Measurements from ENCODE around the gene TTC22. TPM values are rescaled to one million over a fixed set of nuclear protein-coding genes. Genes with fewer than 3 reads are reported as not detected.
"Not testable (repeated sequence)": the region's sequence is repeated elsewhere in the genome, so short reads cannot be mapped to it uniquely, and the experiment has no call there.

Gene TTC22
- total RNA-seq, 1 donor from 2014 or later = 1.3 TPM

DNA sequence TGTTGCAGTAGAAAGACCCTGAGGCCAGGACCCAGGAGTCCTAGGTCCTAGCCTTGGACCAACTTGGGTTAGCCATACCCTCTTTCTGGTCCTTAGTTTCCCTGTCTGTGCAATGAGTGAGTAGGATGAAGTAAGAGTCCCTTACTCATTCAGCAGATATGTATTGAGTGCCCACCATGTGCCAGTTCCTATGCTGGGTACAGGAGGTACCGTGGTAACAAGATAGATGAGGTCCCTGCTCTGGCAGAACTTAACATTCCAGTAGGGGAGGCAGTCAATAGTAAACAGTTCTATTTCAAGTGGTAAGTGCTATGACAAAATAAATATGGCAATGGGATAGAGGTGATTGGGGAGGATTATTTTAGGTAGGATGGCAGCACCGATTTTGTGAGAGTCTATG lies 18.5 kb downstream of the TTC22 start:
- Mint-ChIP-seq H3K36me3 (ENCODE audit: low read depth) (no peaks in the 10 kb centered on the region), H3K4me1 (ENCODE audit: low read depth) (no peaks in the 10 kb centered on the region), H3K27me3 (ENCODE audit: low read depth) (peaks cover 2% of the 10 kb centered on the region), H3K27ac (no peak overlapping the region), H3K4me3 (ENCODE audit: low read depth) (no peak overlapping the region), H3K9me3 (no peaks in the 10 kb centered on the region)
- no peak for DNase-seq (ENCODE audit: low spot score)
- intact Hi-C loops (cut with micrococcal nuclease) = no loop called here

DNA sequence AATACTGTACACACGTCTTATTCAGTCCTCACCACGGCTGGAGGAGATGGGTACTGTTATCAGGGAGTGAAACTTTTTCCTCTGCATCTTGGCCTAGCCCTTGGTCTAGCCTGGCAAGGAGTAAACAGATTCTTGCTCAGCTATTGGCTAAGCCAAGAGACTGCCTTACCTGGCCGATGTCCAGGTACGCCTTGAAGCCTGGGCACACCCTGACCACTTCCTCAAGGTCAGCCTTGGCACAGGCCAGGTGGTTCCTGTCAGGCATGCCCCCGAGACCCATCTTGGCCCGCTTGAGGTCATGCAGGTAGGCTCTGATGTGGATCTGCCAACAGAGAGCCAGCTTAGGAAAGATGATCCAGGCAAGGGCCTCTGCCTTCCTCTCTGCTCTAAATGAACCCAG lies 19.0 kb downstream of the TTC22 start:
- H3K27me3 Mint-ChIP-seq (ENCODE audit: low read depth) = peaks cover 2% of the 10 kb centered on the region
- no peak overlapping the region for H3K27ac Mint-ChIP-seq
- H3K9me3 Mint-ChIP-seq = no peaks in the 10 kb centered on the region
- H3K4me3 Mint-ChIP-seq (ENCODE audit: low read depth) = no peak overlapping the region
- H3K36me3 Mint-ChIP-seq (ENCODE audit: low read depth) = no peaks in the 10 kb centered on the region
- no peaks in the 10 kb centered on the region for H3K4me1 Mint-ChIP-seq (ENCODE audit: low read depth)
- no peak for DNase-seq (ENCODE audit: low spot score)
- intact Hi-C loops (cut with micrococcal nuclease) = no loop called here

DNA sequence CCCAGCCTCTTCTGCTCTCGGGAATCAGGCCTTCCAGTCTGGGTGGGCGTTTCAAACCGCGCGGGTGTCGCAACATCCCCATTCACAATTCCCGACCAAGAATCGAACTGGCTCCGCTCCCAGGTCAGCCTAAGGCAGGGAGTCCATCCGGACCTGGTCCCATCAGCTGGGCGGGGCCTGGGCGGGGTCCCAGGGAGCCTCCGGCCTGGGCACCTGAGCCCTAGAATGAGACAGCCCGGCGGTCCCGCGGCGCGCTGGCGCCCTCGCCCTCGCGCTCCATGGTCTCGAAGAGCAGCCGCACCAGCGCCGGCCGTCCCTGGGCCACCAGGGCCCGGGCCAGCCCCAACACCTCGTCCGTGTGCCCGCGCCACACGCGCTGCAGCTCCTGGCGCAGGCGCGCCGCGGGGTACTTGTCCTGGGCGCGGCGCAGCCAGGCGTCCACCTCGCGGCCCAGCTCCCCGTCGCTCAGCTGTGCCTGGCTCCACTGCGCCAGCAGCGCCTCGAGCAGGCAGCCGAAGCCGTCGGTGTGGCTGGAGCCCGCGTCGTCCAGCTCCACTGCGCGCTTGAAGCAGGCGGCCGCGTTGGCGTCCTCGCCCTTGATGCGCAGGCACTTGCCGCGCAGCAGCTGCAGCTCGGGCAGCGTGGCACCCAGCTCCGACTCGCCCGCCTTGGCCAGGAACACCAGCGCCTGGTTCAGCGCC lies 19.9 kb downstream of the TTC22 start:
- no peak for DNase-seq (ENCODE audit: low spot score)
- H3K4me3 Mint-ChIP-seq (ENCODE audit: low read depth) = no peak overlapping the region
- no peak overlapping the region for H3K27ac Mint-ChIP-seq
- no peaks in the 10 kb centered on the region for H3K9me3 Mint-ChIP-seq
- H3K4me1 Mint-ChIP-seq (ENCODE audit: low read depth) = no peaks in the 10 kb centered on the region
- peaks cover 2% of the 10 kb centered on the region for H3K27me3 Mint-ChIP-seq (ENCODE audit: low read depth)
- intact Hi-C loops (cut with micrococcal nuclease) = no loop called here
- H3K36me3 Mint-ChIP-seq (ENCODE audit: low read depth) = no peaks in the 10 kb centered on the region

DNA sequence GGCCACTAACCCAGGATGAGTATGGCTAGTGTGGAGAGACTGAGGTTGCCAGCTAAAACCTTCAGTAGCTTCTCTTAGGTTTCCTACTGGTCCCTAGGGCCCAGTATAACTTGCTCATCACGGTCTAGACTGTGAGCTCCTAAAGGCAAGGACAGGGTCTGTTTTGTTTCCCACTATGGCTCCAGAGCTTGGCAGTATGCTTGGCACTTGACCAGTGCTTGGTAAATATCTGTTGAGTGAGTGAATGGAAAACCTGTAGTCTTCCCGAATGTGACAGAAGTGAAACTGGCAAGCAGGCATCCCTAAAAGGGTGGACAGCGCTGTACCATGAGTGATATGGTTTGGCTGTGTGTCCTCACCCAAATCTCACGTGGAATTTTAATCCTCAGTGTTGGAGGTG lies 23.7 kb downstream of the TTC22 start:
- Mint-ChIP-seq H3K4me1 (ENCODE audit: low read depth) (no peaks in the 10 kb centered on the region), H3K36me3 (ENCODE audit: low read depth) (no peaks in the 10 kb centered on the region), H3K27me3 (ENCODE audit: low read depth) (peaks cover 2% of the 10 kb centered on the region), H3K27ac (no peak overlapping the region), H3K9me3 (no peaks in the 10 kb centered on the region), H3K4me3 (ENCODE audit: low read depth) (no peak overlapping the region)
- DNase-seq (ENCODE audit: low spot score) = no peak
- intact Hi-C loops (cut with micrococcal nuclease) = no loop called here

DNA sequence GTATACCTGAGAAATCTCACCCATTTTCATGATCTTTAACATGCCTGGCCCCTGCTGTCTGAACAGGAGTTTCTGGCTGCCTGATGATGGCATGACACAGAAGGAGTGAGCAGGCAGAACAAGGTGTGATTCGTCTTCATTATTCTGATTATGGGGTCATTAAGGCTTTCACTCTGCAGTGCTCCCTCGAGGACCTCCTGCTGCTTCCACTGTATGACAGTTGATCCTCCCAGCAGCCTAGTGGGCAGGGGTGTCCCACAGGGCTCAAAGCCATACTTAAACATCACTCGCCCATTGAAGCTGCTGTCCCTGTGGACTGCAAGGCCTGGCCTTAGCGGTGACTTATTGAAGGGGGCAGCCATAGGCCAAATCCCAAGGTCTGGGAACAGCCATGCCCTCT lies 24.1 kb downstream of the TTC22 start:
- Mint-ChIP-seq H3K36me3 (ENCODE audit: low read depth) (no peaks in the 10 kb centered on the region), H3K4me1 (ENCODE audit: low read depth) (no peaks in the 10 kb centered on the region), H3K4me3 (ENCODE audit: low read depth) (no peak overlapping the region), H3K9me3 (no peaks in the 10 kb centered on the region), H3K27me3 (ENCODE audit: low read depth) (peaks cover 2% of the 10 kb centered on the region), H3K27ac (no peak overlapping the region)
- no peak for DNase-seq (ENCODE audit: low spot score)
- intact Hi-C loops (cut with micrococcal nuclease) = no loop called here

DNA sequence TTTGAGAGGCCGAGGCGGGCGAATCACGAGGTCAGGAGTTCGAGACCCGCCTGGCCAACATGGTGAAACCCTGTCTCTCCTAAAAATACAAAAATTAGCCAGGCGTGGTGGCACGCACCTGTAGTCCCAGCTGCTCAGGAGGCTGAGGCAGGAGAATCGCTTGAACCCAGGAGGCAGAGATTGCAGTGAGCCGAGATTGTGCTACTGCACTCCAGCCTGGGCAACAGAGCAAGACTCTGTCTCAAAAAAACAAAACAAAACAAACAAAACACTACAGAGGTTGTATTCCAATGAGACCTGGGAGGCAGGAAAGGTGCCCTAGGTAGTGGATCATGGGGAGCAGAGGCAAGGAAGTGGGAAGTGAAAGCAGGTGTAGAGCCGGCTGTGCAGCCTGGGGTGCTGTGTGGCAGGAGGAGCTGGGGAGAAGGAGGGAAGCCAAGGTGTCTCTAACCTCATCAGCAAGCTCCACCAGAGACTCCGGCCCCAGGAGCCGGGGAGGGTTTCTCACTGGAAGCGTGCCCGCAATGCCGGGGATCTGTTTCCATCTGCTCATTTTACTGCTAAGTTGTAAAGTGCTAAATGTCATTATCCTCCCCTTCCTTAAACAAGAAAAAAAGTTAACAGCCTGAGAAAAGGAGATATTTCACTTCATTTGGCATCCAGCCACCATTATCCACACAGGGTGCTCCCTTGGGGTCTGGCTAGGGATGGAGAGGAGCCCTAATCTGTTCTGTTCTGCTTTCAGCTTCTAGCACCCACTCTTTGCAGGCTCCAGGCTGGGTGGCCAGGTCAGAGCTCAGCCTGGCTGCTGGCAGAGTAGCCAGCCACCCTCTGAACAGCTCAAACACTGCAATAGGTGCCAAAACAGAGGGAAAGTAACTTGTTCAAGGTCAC lies 25.0 kb downstream of the TTC22 start:
- H3K9me3 Mint-ChIP-seq; intact Hi-C loops (cut with micrococcal nuclease); H3K27me3 Mint-ChIP-seq (ENCODE audit: low read depth); DNase-seq (ENCODE audit: low spot score); H3K36me3 Mint-ChIP-seq (ENCODE audit: low read depth); H3K27ac Mint-ChIP-seq; H3K4me1 Mint-ChIP-seq (ENCODE audit: low read depth); H3K4me3 Mint-ChIP-seq (ENCODE audit: low read depth): not testable (repeated sequence)

DNA sequence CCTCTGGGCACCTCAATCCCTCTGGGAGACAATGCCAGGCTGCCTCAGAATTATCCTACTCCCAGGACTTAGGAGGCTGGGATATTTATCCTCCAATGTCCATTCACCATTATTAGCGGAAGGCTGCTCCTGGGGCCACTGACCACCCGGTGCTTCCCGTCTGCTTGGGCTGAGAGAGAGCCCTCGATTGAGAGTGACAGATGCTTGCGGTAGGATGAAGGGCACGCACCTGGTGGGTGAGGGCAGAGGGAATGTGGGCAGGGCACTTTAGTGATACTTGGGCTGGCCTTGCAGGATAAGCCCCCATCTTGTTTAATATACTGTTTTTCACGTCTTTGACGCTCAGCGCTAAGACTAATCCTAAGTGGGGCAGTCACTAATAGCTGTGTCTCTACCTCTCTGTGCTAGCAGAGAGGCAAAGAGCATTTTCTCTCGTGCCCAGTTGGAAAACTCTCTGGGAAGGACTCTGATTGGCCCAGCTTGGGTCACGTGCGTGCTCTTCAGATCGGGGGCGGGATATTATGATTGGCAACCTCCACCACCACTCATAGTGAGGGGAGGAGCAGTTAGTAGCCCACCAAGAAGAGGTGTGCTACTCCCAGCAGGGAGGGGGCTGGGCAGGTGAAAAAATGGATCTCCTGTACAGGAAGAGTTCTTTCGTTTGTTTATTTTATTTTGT lies 26.2 kb downstream of the TTC22 start:
- H3K36me3 Mint-ChIP-seq (ENCODE audit: low read depth) = no peaks in the 10 kb centered on the region
- no peaks in the 10 kb centered on the region for H3K4me1 Mint-ChIP-seq (ENCODE audit: low read depth)
- H3K27me3 Mint-ChIP-seq (ENCODE audit: low read depth) = no peaks in the 10 kb centered on the region
- H3K4me3 Mint-ChIP-seq (ENCODE audit: low read depth) = no peak overlapping the region
- DNase-seq (ENCODE audit: low spot score) = no peak
- H3K9me3 Mint-ChIP-seq = no peaks in the 10 kb centered on the region
- no peak overlapping the region for H3K27ac Mint-ChIP-seq
- intact Hi-C loops (cut with micrococcal nuclease) = no loop called here

DNA sequence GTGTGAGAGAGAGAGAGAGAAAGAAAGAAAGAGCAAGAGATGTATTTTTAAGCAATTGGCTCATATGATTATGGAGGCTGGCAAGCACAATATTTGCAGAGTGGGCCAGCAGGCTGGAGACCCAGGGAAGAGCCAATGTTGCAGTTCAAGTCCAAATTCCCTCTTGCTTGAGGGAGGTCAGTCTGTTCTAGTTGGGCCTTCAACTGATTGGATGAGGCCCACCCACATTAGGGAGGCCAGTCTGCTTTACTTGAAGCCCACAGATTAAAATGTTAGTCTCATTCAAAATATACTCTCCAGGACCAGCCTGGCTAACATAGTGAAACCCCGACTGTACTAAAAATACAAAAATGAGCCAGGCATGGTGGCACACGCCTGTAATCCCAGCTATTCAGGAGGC lies 28.2 kb downstream of the TTC22 start:
- intact Hi-C loops (cut with micrococcal nuclease) = no loop called here
- H3K4me3 Mint-ChIP-seq (ENCODE audit: low read depth) = no peak overlapping the region
- H3K27me3 Mint-ChIP-seq (ENCODE audit: low read depth) = no peaks in the 10 kb centered on the region
- H3K9me3 Mint-ChIP-seq = no peaks in the 10 kb centered on the region
- H3K4me1 Mint-ChIP-seq (ENCODE audit: low read depth) = no peaks in the 10 kb centered on the region
- no peak for DNase-seq (ENCODE audit: low spot score)
- no peak overlapping the region for H3K27ac Mint-ChIP-seq
- no peaks in the 10 kb centered on the region for H3K36me3 Mint-ChIP-seq (ENCODE audit: low read depth)

DNA sequence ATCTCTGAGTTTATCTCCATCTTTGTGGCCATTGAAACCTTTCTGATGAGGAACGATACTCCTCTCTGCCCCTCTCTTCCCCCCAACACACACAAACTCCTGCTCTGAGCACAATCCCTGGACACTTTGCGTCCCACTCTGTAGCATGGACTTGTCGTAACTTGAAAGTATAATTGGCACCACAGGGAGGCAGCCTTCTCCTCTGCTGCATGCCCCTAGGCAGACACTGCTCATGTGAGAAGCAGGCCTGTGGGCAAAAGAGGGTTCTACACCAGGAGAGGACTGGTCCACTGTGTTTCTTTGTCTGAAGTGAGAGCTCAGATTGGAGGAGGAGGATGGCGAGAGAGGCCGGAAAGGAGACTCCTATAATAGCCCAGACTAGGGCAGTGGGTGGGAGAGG lies 33.0 kb downstream of the TTC22 start:
- intact Hi-C loops (cut with micrococcal nuclease) = no loop called here
- no peak for DNase-seq (ENCODE audit: low spot score)
- H3K36me3 Mint-ChIP-seq (ENCODE audit: low read depth) = no peaks in the 10 kb centered on the region
- H3K9me3 Mint-ChIP-seq = no peaks in the 10 kb centered on the region
- no peak overlapping the region for H3K27ac Mint-ChIP-seq
- H3K27me3 Mint-ChIP-seq (ENCODE audit: low read depth) = no peaks in the 10 kb centered on the region
- peaks cover 9% of the 10 kb centered on the region for H3K4me1 Mint-ChIP-seq (ENCODE audit: low read depth)
- H3K4me3 Mint-ChIP-seq (ENCODE audit: low read depth) = no peak overlapping the region

DNA sequence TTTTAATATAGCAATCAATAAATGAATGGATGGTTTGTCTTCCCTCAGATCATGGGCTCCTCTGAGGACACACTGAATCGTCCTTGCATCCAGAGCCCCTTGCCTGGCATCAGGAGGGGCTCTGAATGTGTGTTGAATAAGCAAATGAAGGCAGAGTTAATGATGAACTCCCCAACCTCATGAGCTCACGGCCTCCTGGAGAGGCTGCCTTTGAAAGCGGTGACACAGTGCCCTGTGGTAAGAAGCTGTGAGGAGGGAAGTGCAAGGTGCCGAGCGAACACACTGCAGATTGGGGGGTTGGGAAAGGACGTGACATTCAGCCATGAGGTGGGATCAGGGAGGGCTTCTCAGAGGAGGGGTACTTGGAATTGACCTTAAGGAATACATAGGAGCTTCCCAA lies 33.6 kb downstream of the TTC22 start:
- DNase-seq (ENCODE audit: low spot score) = no peak
- Mint-ChIP-seq H3K4me1 (ENCODE audit: low read depth) (peaks cover 12% of the 10 kb centered on the region), H3K27ac (no peak overlapping the region), H3K36me3 (ENCODE audit: low read depth) (no peaks in the 10 kb centered on the region), H3K27me3 (ENCODE audit: low read depth) (no peaks in the 10 kb centered on the region), H3K9me3 (no peaks in the 10 kb centered on the region), H3K4me3 (ENCODE audit: low read depth) (no peak overlapping the region)
- intact Hi-C loops (cut with micrococcal nuclease) = no loop called here

DNA sequence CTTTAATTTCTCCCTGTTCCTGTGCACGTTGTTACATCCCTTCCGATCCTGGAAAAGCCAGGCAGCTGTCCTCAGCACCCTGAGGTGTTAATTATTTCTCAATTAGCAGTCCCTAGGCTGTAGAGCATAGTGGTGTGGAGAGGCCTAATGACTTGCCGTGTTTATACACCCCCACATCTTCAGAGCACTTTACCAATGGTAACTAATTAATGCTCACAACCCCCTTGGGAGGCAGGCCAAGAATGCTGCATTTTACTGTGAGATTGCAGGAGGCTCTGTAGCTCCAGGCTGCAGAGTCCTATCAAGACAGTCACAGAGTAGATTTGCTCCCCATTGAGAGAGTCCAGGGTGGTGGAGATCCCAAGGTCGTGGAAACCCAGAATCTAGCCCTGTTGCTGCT lies 34.4 kb downstream of the TTC22 start:
- Mint-ChIP-seq H3K9me3 (no peaks in the 10 kb centered on the region), H3K36me3 (ENCODE audit: low read depth) (no peaks in the 10 kb centered on the region), H3K27ac (no peak overlapping the region), H3K4me3 (ENCODE audit: low read depth) (no peak overlapping the region), H3K27me3 (ENCODE audit: low read depth) (no peaks in the 10 kb centered on the region), H3K4me1 (ENCODE audit: low read depth) (peaks cover 12% of the 10 kb centered on the region)
- intact Hi-C loops (cut with micrococcal nuclease) = no loop called here
- DNase-seq (ENCODE audit: low spot score) = no peak

DNA sequence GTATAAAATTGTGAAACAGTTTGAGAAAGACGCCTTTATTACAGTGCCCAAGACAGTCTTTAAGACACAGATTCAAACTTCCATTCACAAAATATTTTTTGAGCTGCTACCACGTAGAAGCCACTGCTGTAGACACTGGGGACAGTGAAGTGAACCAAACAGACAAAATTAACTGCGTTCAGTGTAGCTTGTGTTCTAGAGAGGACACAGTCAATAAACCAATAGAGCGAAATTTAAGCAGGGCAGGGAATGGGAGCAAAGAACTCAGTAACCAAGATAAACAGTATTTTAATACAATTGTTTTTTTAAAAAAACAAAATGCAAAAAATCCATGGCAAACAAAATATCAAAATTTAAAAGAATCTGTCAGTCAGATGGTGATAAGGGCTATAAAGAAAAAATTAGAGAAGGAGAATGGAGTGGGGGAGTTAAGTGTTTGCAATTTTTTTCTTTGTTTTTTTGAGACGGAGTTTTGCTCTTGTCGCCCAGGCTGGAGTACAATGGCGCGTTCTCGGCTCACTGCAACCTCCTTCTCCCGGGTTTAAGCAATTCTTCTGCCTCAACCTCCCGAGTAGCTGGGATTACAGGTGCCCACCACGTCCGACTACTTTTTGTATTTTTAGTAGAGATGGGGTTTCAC lies 36.1 kb downstream of the TTC22 start:
- Mint-ChIP-seq H3K4me3 (ENCODE audit: low read depth) (peak overlapping the region; percentile 88), H3K36me3 (ENCODE audit: low read depth) (no peaks in the 10 kb centered on the region), H3K4me1 (ENCODE audit: low read depth) (peaks cover 12% of the 10 kb centered on the region), H3K27me3 (ENCODE audit: low read depth) (no peaks in the 10 kb centered on the region), H3K9me3 (no peaks in the 10 kb centered on the region), H3K27ac (peak overlapping the region; percentile 74)
- DNase-seq (ENCODE audit: low spot score) = no peak
- intact Hi-C loops (cut with micrococcal nuclease) = loop anchor here (1.0 to 2.0 kb wide), 3 partner anchors 36 to 712 kb away; partner anchors contain the start of genes TCEANC2, TMEM59, TTC22 and TTC4

All from activated T-helper 2 cell treated with anti-CD3 and anti-CD28 coated beads, Interferon-gamma antibody, Interleukin-2, Interleukin-4, amounts not matched to agents 10 μg/mL and 5 μg/mL and 100 μg/mL, durations not matched to agents 14 hours and 24 hours and 36 hours (primary cell).